H1 (cell line): ENCODE measurements around the gene EXD3. TPM values are rescaled to one million over a fixed set of nuclear protein-coding genes. Genes with fewer than 3 reads are reported as not detected.
"Not testable (repeated sequence)": the region's sequence is repeated elsewhere in the genome, so short reads cannot be mapped to it uniquely, and the experiment has no call there.

ENCODE experiments used
- CTCF ChIA-PET: fragments of 300-600 bp; sonication (Branson Sonifier 250); formaldehyde crosslinking; loops from one replicate; lab custom pipeline; 2021; ENCODE audit not compliant: partially characterized antibody; lab: Charles Lee
- POLR2A ChIA-PET: fragments of 300-600 bp; sonication (Branson Sonifier 250); formaldehyde crosslinking; loops from one replicate; lab custom pipeline; 2021; ENCODE audit warnings: inconsistent platforms; ENCODE audit not compliant: partially characterized antibody; lab: Charles Lee
- DNase-seq, 2 experiments: peaks; one replicate each; pipeline versions ENCODE4 v3.0.0 to v3.0.0-alpha.2; 2010 to 2022; ENCODE audit warnings: low spot score in 2 of 2, low read depth in 1 of 2, mixed read lengths in 1 of 2
- FAIRE-seq: peaks from 2 replicates; lab custom pipeline; 2011; peaks lifted over from hg19 to GRCh38; lab: Jason Lieb, UNC
- H2AFZ ChIP-seq: 2 replicates; pipeline ENCODE4 v1.8.1; 2012; ENCODE audit warnings: low read length, inconsistent platforms
- H2AK5ac ChIP-seq: 2 replicates; pipeline ENCODE4 v1.6.1; 2013; ENCODE audit warnings: low read depth, low read length
- H2BK120ac ChIP-seq: replicated peaks from 2 replicates; pipeline ENCODE3; 2013; ENCODE audit warnings: low read depth, low read length, inconsistent platforms
- H2BK12ac ChIP-seq: 2 replicates; pipeline ENCODE4 v1.6.1; 2013; ENCODE audit warnings: low read depth, low read length
- H2BK15ac ChIP-seq: 2 replicates; pipeline ENCODE4 v1.6.1; 2013; ENCODE audit warnings: low read length
- H2BK20ac ChIP-seq: 2 replicates; pipeline ENCODE4 v1.6.1; 2013; ENCODE audit warnings: low read length
- H2BK5ac ChIP-seq: 2 replicates; pipeline ENCODE4 v1.6.1; 2013; ENCODE audit warnings: low read depth, low read length
- H3K14ac ChIP-seq: 2 replicates; pipeline ENCODE4 v1.6.1; 2013; ENCODE audit warnings: inconsistent platforms; ENCODE audit not compliant: insufficient read length
- H3K18ac ChIP-seq: 2 replicates; pipeline ENCODE4 v1.6.1; 2013; ENCODE audit warnings: low read length; ENCODE audit errors: extremely low read depth
- H3K23ac ChIP-seq: 2 replicates; pipeline ENCODE4 v1.6.1; 2013; ENCODE audit warnings: inconsistent platforms; ENCODE audit not compliant: insufficient read length
- H3K23me2 ChIP-seq: 2 replicates; pipeline ENCODE4 v1.6.1; 2013; ENCODE audit warnings: low read depth, low read length
- H3K27ac ChIP-seq: 2 replicates; pipeline ENCODE4 v1.6.1; 2011; ENCODE audit warnings: low read depth, low read length, inconsistent platforms
- H3K27me3 ChIP-seq, 4 experiments: replicated peaks in 1 of 4; 1 replicate in 1 of 4; 2 replicates in 3 of 4; pipeline versions ENCODE4 v1.6.1 to v1.8.1; 2011 to 2013; ENCODE audit warnings: low read length in 3 of 4, mild to moderate bottlenecking in 3 of 4, inconsistent platforms in 2 of 4, mixed read lengths in 2 of 4, moderate library complexity in 1 of 4; ENCODE audit not compliant: control insufficient read depth in 3 of 4, insufficient read depth in 3 of 4; ENCODE audit errors: extremely low read depth in 1 of 4
- H3K36me3 ChIP-seq, 4 experiments: 2 replicates each; pipeline versions ENCODE4 v1.6.1 to v1.8.1; 2011 to 2013; ENCODE audit warnings: mild to moderate bottlenecking in 4 of 4, low read length in 3 of 4, moderate library complexity in 2 of 4, control low read depth in 1 of 4, inconsistent platforms in 1 of 4; ENCODE audit not compliant: insufficient read depth in 4 of 4, control insufficient read depth in 2 of 4
- H3K4ac ChIP-seq: replicated peaks from 2 replicates; pipeline ENCODE3; 2013; ENCODE audit warnings: low read length, low read depth, mixed read lengths, inconsistent platforms; ENCODE audit not compliant: insufficient read length
- H3K4me1 ChIP-seq, 4 experiments: replicated peaks in 1 of 4; 1 replicate in 1 of 4; 2 replicates in 3 of 4; pipeline versions ENCODE4 v1.6.1 to v1.8.1; 2011 to 2013; ENCODE audit warnings: low read length in 3 of 4, inconsistent platforms in 2 of 4, mixed read lengths in 1 of 4; ENCODE audit not compliant: insufficient read depth in 4 of 4, control insufficient read depth in 3 of 4
- H3K4me2 ChIP-seq, 2 experiments: 2 replicates each; pipeline versions ENCODE4 v1.6.1 to v1.8.1; 2011 to 2013; ENCODE audit warnings: low read depth in 2 of 2, low read length in 2 of 2, control low read depth in 1 of 2, inconsistent platforms in 1 of 2, mild to moderate bottlenecking in 1 of 2; ENCODE audit not compliant: insufficient read depth in 1 of 2
- H3K4me3 ChIP-seq, 4 experiments: fragments of 200-600, 300-600 bp in 1 of 4; sonication (generic), shearing (Covaris generic), sonication (Bioruptor Twin) in 1 of 4; 2 replicates each; pipeline versions ENCODE4 v1.5.1 to v1.8.1; 2011 to 2016; ENCODE audit warnings: low read length in 4 of 4, low read depth in 3 of 4, control low read depth in 2 of 4, inconsistent platforms in 2 of 4, mild to moderate bottlenecking in 2 of 4, mixed read lengths in 1 of 4, moderate library complexity in 1 of 4; ENCODE audit not compliant: insufficient read depth in 2 of 4; ENCODE audit errors: extremely low read depth in 1 of 4
- H3K56ac ChIP-seq: replicated peaks from 2 replicates; pipeline ENCODE3; 2013; ENCODE audit warnings: low read depth, mild to moderate bottlenecking, mixed read lengths, low read length, inconsistent platforms; ENCODE audit not compliant: insufficient read length
- H3K79me1 ChIP-seq: 2 replicates; pipeline ENCODE4 v1.6.1; 2013; ENCODE audit warnings: low read depth, low read length, control low read depth
- H3K79me2 ChIP-seq, 2 experiments: 2 replicates each; pipeline versions ENCODE4 v1.6.1 to v1.8.1; 2012 to 2013; ENCODE audit warnings: low read length in 2 of 2, mild to moderate bottlenecking in 2 of 2, inconsistent platforms in 1 of 2; ENCODE audit not compliant: insufficient read depth in 2 of 2, control insufficient read depth in 1 of 2
- H3K9ac ChIP-seq, 4 experiments: replicated peaks in 1 of 4; 1 replicate in 1 of 4; 2 replicates in 3 of 4; pipeline versions ENCODE4 v1.6.1 to v1.8.1; 2011 to 2013; ENCODE audit warnings: low read depth in 3 of 4, low read length in 3 of 4, control low read depth in 2 of 4, mild to moderate bottlenecking in 2 of 4, moderate library complexity in 2 of 4, inconsistent platforms in 1 of 4; ENCODE audit errors: extremely low read depth in 1 of 4
- H3K9me3 ChIP-seq, 2 experiments: 2 replicates each; pipeline versions ENCODE4 v1.6.1 to v1.8.1; 2012 to 2013; ENCODE audit warnings: mild to moderate bottlenecking in 2 of 2, moderate library complexity in 2 of 2, control low read depth in 1 of 2, inconsistent platforms in 1 of 2, low read depth in 1 of 2, low read length in 1 of 2, mixed read lengths in 1 of 2; ENCODE audit not compliant: insufficient read depth in 2 of 2
- H4K20me1 ChIP-seq, 2 experiments: replicated peaks in 1 of 2; 2 replicates each; pipeline versions ENCODE3 to v1.8.1; 2011 to 2013; ENCODE audit warnings: inconsistent platforms in 2 of 2, low read length in 2 of 2, mild to moderate bottlenecking in 1 of 2; ENCODE audit not compliant: insufficient read depth in 2 of 2, control insufficient read depth in 1 of 2
- H4K5ac ChIP-seq: 2 replicates; pipeline ENCODE4 v1.6.1; 2013; ENCODE audit warnings: low read length, low read depth, mixed read lengths, inconsistent platforms; ENCODE audit not compliant: insufficient read length
- H4K8ac ChIP-seq: 2 replicates; pipeline ENCODE4 v1.8.0; 2013; ENCODE audit warnings: mild to moderate bottlenecking, moderate library complexity, low read length, inconsistent platforms; ENCODE audit not compliant: insufficient read depth; ENCODE audit errors: extremely low read depth
- H4K91ac ChIP-seq: replicated peaks from 2 replicates; pipeline ENCODE3; 2013; ENCODE audit warnings: low read length, mixed read lengths, inconsistent platforms; ENCODE audit not compliant: insufficient read length
- WGBS, 2 experiments: shearing (Covaris generic) in 1 of 2; methylation state at CpG; one replicate each; pipeline versions ENCODE4 v1.1.6 to v1.1.7; 2013 to 2015; ENCODE audit warnings: low lambda C conversion rate in 2 of 2, mixed read lengths in 2 of 2, inconsistent platforms in 1 of 2, low coverage in 1 of 2, missing lambda C conversion rate in 1 of 2; ENCODE audit not compliant: insufficient replicate concordance in 2 of 2, insufficient coverage in 1 of 2, insufficient read length in 1 of 2; ENCODE audit errors: extremely low coverage in 1 of 2, missing lambda C conversion rate in 1 of 2; 5-methylcytosine and 5-hydroxymethylcytosine counted together
- polyA plus RNA-seq, 7 experiments: library from polyadenylated mRNA; depleted of rRNA in 3 of 7; stranded (reverse) in 5 of 7; unstranded in 2 of 7; fragments of >200 nt in 5 of 7; fragments of 200-250 nt in 2 of 7; gene quantifications; 1 replicate in 5 of 7; 2 replicates in 1 of 7; 4 replicates in 1 of 7; pipeline versions ENCODE4 v1.2.1 to v1.2.3, GENCODE V29; 2011 to 2013; ENCODE audit warnings: missing spikeins in 2 of 7, mixed read lengths in 2 of 7
- total RNA-seq: library from RNA; stranded (reverse); fragmentation: NEBNext Ultra II Directional; extraction: Animal tissue kit (Norgen Biotek cat#: 25700); gene quantifications from 2 replicates; pipeline ENCODE4 v1.2.1, GENCODE V29; 2021

Gene EXD3
- total and polyA plus RNA-seq, 2 of the 8 experiments (the other 6 are each of a cell fraction or from before 2014, with no cell fraction given): 7.2 to 9.4 TPM

DNA sequence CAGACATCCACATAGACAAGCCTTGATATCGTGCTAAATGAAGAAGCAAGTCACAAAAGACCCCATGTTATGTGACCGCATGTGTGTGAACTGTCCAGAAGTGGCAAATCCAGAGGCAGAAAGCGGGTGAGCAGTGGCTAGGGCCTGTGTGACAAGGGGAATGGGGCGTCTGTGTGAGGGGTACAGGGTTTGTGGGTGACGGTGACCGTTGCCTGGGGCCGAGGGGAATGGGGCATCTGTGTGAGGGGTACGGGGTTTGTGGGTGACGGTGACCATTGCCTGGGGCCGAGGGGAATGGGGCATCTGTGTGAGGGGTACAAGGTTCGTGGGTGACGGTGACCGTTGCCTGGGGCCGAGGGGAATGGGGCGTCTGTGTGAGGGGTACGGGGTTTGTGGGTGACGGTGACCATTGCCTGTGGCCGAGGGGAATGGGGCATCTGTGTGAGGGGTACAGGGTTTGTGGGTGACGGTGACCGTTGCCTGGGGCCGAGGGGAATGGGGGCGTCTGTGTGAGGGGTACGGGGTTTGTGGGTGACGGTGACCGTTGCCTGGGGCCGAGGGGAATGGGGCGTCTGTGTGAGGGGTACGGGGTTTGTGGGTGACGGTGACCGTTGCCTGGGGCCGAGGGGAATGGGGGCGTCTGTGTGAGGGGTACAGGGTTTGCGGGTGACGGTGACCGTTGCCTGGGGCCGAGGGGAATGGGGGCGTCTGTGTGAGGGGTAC lies 44.1 kb downstream of the EXD3 start:
- H4K91ac ChIP-seq, H3K4me2 ChIP-seq, H3K56ac ChIP-seq, H3K23me2 ChIP-seq, H3K4me3 ChIP-seq, H3K27me3 ChIP-seq, H2AFZ ChIP-seq, H3K79me2 ChIP-seq, H4K5ac ChIP-seq, H3K79me1 ChIP-seq, H3K4ac ChIP-seq, H4K20me1 ChIP-seq, FAIRE-seq, H3K36me3 ChIP-seq, H2BK120ac ChIP-seq, POLR2A ChIA-PET, H2BK15ac ChIP-seq, H3K4me1 ChIP-seq, H3K27ac ChIP-seq, H3K9me3 ChIP-seq, H2BK12ac ChIP-seq, H3K14ac ChIP-seq, H2BK5ac ChIP-seq, DNase-seq, H4K8ac ChIP-seq, H3K9ac ChIP-seq, H2BK20ac ChIP-seq, CTCF ChIA-PET, H3K18ac ChIP-seq, H3K23ac ChIP-seq, H2AK5ac ChIP-seq: not testable (repeated sequence)
- WGBS, 2 experiments: 84% methylated on average over 20 of the region's 37 CpGs; no CpG with 5 or more reads in 1 of the 2 experiments
